H9 (cell line): ENCODE data around the gene AHCY. TPM values are rescaled to one million over a fixed set of nuclear protein-coding genes. Genes with fewer than 3 reads are reported as not detected.
A peak's percentile ranks its signal among the peaks of the same experiment; 100 is the strongest.
"Not testable (repeated sequence)": the region's sequence is repeated elsewhere in the genome, so short reads cannot be mapped to it uniquely, and the experiment has no call there.

Source experiments
- DNase-seq: peaks from one replicate; pipeline ENCODE4 v3.0.0-alpha.2; 2017
- H2AFZ ChIP-seq: one replicate; pipeline ENCODE4 v1.6.1; 2013; ENCODE audit warnings: mild to moderate bottlenecking, low read length, control low read depth, moderate library complexity
- H2AK5ac ChIP-seq: 2 replicates; pipeline ENCODE4 v1.6.1; 2013; ENCODE audit warnings: low read length, control low read depth, mixed read lengths; ENCODE audit not compliant: insufficient read length
- H2BK120ac ChIP-seq: one replicate; pipeline ENCODE4 v1.6.1; 2013; ENCODE audit warnings: low read depth, mild to moderate bottlenecking, low read length, control low read depth, inconsistent platforms; ENCODE audit not compliant: poor library complexity, severe bottlenecking
- H2BK12ac ChIP-seq: 2 replicates; pipeline ENCODE4 v1.6.1; 2013; ENCODE audit warnings: low read length, control low read depth, mixed read lengths, low read depth; ENCODE audit not compliant: insufficient read length
- H2BK15ac ChIP-seq: 2 replicates; pipeline ENCODE4 v1.6.1; 2013; ENCODE audit warnings: low read depth, low read length, control low read depth
- H2BK20ac ChIP-seq: one replicate; pipeline ENCODE4 v1.6.1; 2013; ENCODE audit warnings: low read depth, mild to moderate bottlenecking, low read length, control low read depth, inconsistent platforms; ENCODE audit not compliant: poor library complexity, severe bottlenecking
- H2BK5ac ChIP-seq: 2 replicates; pipeline ENCODE4 v1.6.1; 2013; ENCODE audit warnings: low read length, control low read depth, mixed read lengths; ENCODE audit not compliant: insufficient read length
- H3K14ac ChIP-seq: 2 replicates; pipeline ENCODE4 v1.6.1; 2013; ENCODE audit warnings: low read length, control low read depth; ENCODE audit not compliant: insufficient read depth
- H3K18ac ChIP-seq: 2 replicates; pipeline ENCODE4 v1.6.1; 2013; ENCODE audit warnings: low read depth, mild to moderate bottlenecking, mixed read lengths, low read length, control low read depth; ENCODE audit not compliant: insufficient read length
- H3K23ac ChIP-seq: 2 replicates; pipeline ENCODE4 v1.6.1; 2013; ENCODE audit warnings: low read length, control low read depth, mixed read lengths, low read depth; ENCODE audit not compliant: insufficient read length
- H3K23me2 ChIP-seq: 2 replicates; pipeline ENCODE4 v1.6.1; 2013; ENCODE audit warnings: low read depth, mild to moderate bottlenecking, mixed read lengths, low read length, control low read depth; ENCODE audit not compliant: insufficient read length, poor library complexity, severe bottlenecking
- H3K27ac ChIP-seq: 2 replicates; pipeline ENCODE4 v1.5.1; 2013; ENCODE audit warnings: low read length, control low read depth, mixed read lengths, low read depth; ENCODE audit not compliant: insufficient read length
- H3K27me3 ChIP-seq: 2 replicates; pipeline ENCODE4 v1.6.1; 2013; ENCODE audit warnings: low read length, control low read depth, inconsistent platforms; ENCODE audit not compliant: insufficient read depth
- H3K4ac ChIP-seq: 2 replicates; pipeline ENCODE4 v1.6.1; 2013; ENCODE audit warnings: low read depth, mild to moderate bottlenecking, control low read depth, inconsistent platforms, low read length, moderate library complexity
- H3K4me1 ChIP-seq: 2 replicates; pipeline ENCODE4 v1.6.1; 2013; ENCODE audit warnings: low read length, control low read depth, inconsistent platforms; ENCODE audit not compliant: insufficient read depth
- H3K4me2 ChIP-seq: 2 replicates; pipeline ENCODE4 v1.6.1; 2013; ENCODE audit warnings: low read length, control low read depth, mixed read lengths; ENCODE audit not compliant: insufficient read length, insufficient read depth
- H3K56ac ChIP-seq: 2 replicates; pipeline ENCODE4 v1.6.1; 2013; ENCODE audit warnings: low read depth, mild to moderate bottlenecking, mixed read lengths, low read length, control low read depth; ENCODE audit not compliant: insufficient read length
- H3K79me1 ChIP-seq: 2 replicates; pipeline ENCODE4 v1.6.1; 2013; ENCODE audit warnings: low read depth, mild to moderate bottlenecking, moderate library complexity, low read length, control low read depth, inconsistent platforms; ENCODE audit not compliant: insufficient read depth, poor library complexity, severe bottlenecking
- H3K79me2 ChIP-seq: 2 replicates; pipeline ENCODE4 v1.6.1; 2013; ENCODE audit warnings: low read length, control low read depth, inconsistent platforms; ENCODE audit not compliant: insufficient read depth
- H3K9ac ChIP-seq: 2 replicates; pipeline ENCODE4 v1.6.1; 2013; ENCODE audit warnings: low read length, control low read depth, mixed read lengths; ENCODE audit not compliant: insufficient read length; ENCODE audit errors: extremely low read depth
- H3K9me3 ChIP-seq: one replicate; pipeline ENCODE4 v1.6.1; 2013; ENCODE audit warnings: low read depth, low read length, inconsistent platforms; ENCODE audit not compliant: control insufficient read depth
- H3T11ph ChIP-seq: one replicate; pipeline ENCODE4 v1.6.1; 2013; ENCODE audit warnings: mild to moderate bottlenecking, low read length, control low read depth, inconsistent platforms
- H4K20me1 ChIP-seq: one replicate; pipeline ENCODE4 v1.6.1; 2013; ENCODE audit not compliant: control insufficient read depth, insufficient read length, insufficient read depth
- H4K5ac ChIP-seq: 2 replicates; pipeline ENCODE4 v1.6.1; 2013; ENCODE audit warnings: low read depth, mild to moderate bottlenecking, mixed read lengths, low read length, control low read depth; ENCODE audit not compliant: insufficient read length
- H4K8ac ChIP-seq: replicated peaks from 2 replicates; pipeline ENCODE4 v1.6.1; 2013; ENCODE audit warnings: low read length, control low read depth, mixed read lengths, low read depth; ENCODE audit not compliant: insufficient read length
- H4K91ac ChIP-seq: 2 replicates; pipeline ENCODE4 v1.6.1; 2013; ENCODE audit warnings: low read depth, mild to moderate bottlenecking, moderate library complexity, mixed read lengths, low read length, control low read depth; ENCODE audit not compliant: insufficient read length
- H3K27ac Mint-ChIP-seq, 3 experiments: 2 replicates in 2 of 3; 3 replicates in 1 of 3; pipeline ENCODE4 v1.8.0; 2020 to 2021; ENCODE audit warnings: mixed read lengths in 3 of 3, mild to moderate bottlenecking in 1 of 3, moderate library complexity in 1 of 3
- H3K27me3 Mint-ChIP-seq: 2 replicates; pipeline ENCODE4 v1.8.0; 2021; ENCODE audit warnings: low read depth, mild to moderate bottlenecking, moderate library complexity, mixed read lengths
- H3K36me3 Mint-ChIP-seq, 3 experiments: 2 replicates in 2 of 3; 3 replicates in 1 of 3; pipeline ENCODE4 v1.8.0; 2020 to 2021; ENCODE audit warnings: low read depth in 3 of 3, mixed read lengths in 3 of 3; ENCODE audit not compliant: insufficient read depth in 1 of 3
- H3K4me1 Mint-ChIP-seq, 2 experiments: 2 replicates each; pipeline ENCODE4 v1.8.0; 2020; ENCODE audit warnings: mixed read lengths in 2 of 2
- H3K4me3 Mint-ChIP-seq, 2 experiments: 2 replicates in 1 of 2; 3 replicates in 1 of 2; pipeline ENCODE4 v1.8.0; 2020 to 2021; ENCODE audit warnings: mild to moderate bottlenecking in 2 of 2, mixed read lengths in 2 of 2, moderate library complexity in 1 of 2
- H3K9me3 Mint-ChIP-seq, 2 experiments: 2 replicates in 1 of 2; 3 replicates in 1 of 2; pipeline ENCODE4 v1.8.0; 2020; ENCODE audit warnings: mild to moderate bottlenecking in 2 of 2, mixed read lengths in 2 of 2, moderate library complexity in 1 of 2
- WGBS: extraction: QIAGEN DNeasy Blood & Tissue Kit; methylation state at CpG from one replicate; pipeline ENCODE4 v1.1.7; 2013; ENCODE audit warnings: missing lambda C conversion rate, low lambda C conversion rate, mixed read lengths; ENCODE audit not compliant: insufficient read length; ENCODE audit errors: extremely low coverage; 5-methylcytosine and 5-hydroxymethylcytosine counted together
- total RNA-seq: library from RNA; stranded (reverse); gene quantifications from 2 replicates; pipeline ENCODE4 v1.2.1, GENCODE V29; 2021
- TF ChIP-seq, protein P1 (sequence below): fragments of 200-600 bp; sonication (generic); conservative IDR thresholded peaks from 3 replicates; pipeline ENCODE4 v1.8.0; 2021; ENCODE audit warnings: antibody characterized with exemption, mild to moderate bottlenecking

Gene AHCY
- total RNA-seq, 1 experiment from 2014 or later: 461 TPM

DNA sequence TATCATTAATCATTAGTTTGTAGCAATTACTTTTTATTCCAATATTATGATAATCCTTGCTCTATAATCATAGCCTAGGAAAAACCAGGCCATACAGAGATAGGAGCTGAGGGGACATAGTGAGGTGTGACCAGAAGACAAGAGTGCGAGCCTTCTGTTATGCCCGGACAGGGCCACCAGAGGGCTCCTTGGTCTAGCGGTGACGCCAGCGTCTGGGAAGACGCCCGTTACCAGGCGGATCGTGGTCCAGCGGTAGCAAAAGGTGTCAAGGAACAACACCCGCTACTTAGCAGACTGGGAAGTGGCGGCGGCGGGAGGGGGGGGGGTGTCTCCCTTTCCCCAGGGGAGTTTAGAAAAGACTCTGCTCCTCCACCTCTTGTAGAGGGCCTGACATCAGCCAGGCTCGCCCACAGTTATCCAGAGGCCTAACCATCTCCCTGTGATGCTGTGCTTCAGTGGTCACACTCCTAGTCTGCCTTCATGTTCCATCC lies 4.8 kb downstream of the AHCY start:
- not testable (repeated sequence) for H2BK12ac ChIP-seq, H3K27ac ChIP-seq, H3K9ac ChIP-seq, H2BK20ac ChIP-seq, H3K4me1 ChIP-seq, H2BK5ac ChIP-seq, H3K23ac ChIP-seq, H4K5ac ChIP-seq, H3K79me1 ChIP-seq, H3K4me3 Mint-ChIP-seq, H4K8ac ChIP-seq, H3K4me1 Mint-ChIP-seq, DNase-seq, H3K4ac ChIP-seq, H2AK5ac ChIP-seq, H2AFZ ChIP-seq, H3K9me3 Mint-ChIP-seq, H2BK15ac ChIP-seq, H3K9me3 ChIP-seq, H3T11ph ChIP-seq, H3K14ac ChIP-seq, H4K91ac ChIP-seq, H4K20me1 ChIP-seq, H3K27me3 Mint-ChIP-seq, H3K23me2 ChIP-seq, H3K4me2 ChIP-seq, H3K56ac ChIP-seq, H2BK120ac ChIP-seq, H3K18ac ChIP-seq, H3K27me3 ChIP-seq, H3K27ac Mint-ChIP-seq
- H3K79me2 ChIP-seq: peaks cover 38% of the 10 kb centered on the region; the same call in 1 of the 2 replicates
- no CpG with 5 or more reads among the region's 15 CpGs for WGBS
- TF ChIP-seq, protein P1, sequence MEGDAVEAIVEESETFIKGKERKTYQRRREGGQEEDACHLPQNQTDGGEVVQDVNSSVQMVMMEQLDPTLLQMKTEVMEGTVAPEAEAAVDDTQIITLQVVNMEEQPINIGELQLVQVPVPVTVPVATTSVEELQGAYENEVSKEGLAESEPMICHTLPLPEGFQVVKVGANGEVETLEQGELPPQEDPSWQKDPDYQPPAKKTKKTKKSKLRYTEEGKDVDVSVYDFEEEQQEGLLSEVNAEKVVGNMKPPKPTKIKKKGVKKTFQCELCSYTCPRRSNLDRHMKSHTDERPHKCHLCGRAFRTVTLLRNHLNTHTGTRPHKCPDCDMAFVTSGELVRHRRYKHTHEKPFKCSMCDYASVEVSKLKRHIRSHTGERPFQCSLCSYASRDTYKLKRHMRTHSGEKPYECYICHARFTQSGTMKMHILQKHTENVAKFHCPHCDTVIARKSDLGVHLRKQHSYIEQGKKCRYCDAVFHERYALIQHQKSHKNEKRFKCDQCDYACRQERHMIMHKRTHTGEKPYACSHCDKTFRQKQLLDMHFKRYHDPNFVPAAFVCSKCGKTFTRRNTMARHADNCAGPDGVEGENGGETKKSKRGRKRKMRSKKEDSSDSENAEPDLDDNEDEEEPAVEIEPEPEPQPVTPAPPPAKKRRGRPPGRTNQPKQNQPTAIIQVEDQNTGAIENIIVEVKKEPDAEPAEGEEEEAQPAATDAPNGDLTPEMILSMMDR: peak; percentile 62
- H3K36me3 Mint-ChIP-seq: peaks cover 34 to 50% (median 42%) of the 10 kb centered on the region in 3 experiments
